GM23248 (cell line): ENCODE measurements around the gene VKORC1L1.
"Not testable (repeated sequence)": the region's sequence is repeated elsewhere in the genome, so short reads cannot be mapped to it uniquely, and the experiment has no call there.

Source experiments
- EZH2 ChIP-seq: fragments of 200-600 bp; sonication (generic); IDR thresholded peaks from 2 replicates; pipeline ENCODE4 v1.6.1; 2018; ENCODE audit warnings: antibody characterized with exemption, mild to moderate bottlenecking; ENCODE audit not compliant: insufficient read depth, poor library complexity, severe bottlenecking
- EZH2phosphoT487 ChIP-seq: fragments of 200-600 bp; sonication (generic); IDR thresholded peaks from 2 replicates; pipeline ENCODE4 v1.6.1; 2018; ENCODE audit warnings: antibody characterized with exemption, moderate library complexity, mild to moderate bottlenecking, low read depth; ENCODE audit not compliant: insufficient read depth

DNA sequence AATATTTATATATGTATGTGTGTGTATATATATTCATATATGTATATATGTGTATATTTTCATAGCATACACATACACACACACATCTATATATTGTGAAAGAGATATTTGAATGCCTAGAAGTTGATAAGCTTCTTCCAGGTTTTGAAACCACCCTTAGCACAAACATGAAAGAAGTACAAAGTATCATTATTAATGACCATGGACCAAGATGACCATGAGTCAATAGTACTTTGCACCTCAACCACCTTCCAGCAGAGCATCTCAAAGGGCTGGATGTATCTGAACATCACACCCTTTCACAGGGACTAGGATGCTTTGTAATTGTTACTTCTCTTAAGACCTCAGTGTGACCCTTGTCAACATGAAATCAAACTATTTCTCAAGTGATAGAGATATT is 29.3 kb upstream of the VKORC1L1 start:
- not testable (repeated sequence) for TF ChIP-seq EZH2, EZH2phosphoT487
